Measurements from ENCODE around the gene CERS3. TPM values are rescaled to one million over a fixed set of nuclear protein-coding genes. Genes with fewer than 3 reads are reported as not detected.

CERS3 gene
- polyA plus RNA-seq, 1 experiment, result not detected

DNA sequence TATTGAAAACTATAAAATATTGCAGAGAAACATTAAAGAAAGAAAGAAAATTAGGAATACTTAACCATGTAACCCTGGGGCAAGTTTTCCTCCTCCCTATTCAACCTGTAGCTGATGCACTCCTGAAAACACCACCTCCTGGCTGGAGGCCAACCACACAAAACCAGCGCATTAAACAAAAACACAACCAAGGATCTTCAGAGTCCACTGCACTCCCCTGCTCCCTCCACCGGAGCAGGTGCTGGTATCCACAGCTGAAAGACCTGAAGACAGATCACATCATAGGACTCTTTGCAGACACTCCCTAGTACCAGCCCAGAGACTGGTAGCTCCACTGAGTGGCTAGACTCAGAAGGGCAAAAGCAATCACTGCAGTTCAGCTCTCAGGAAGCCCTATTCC is 173.4 kb downstream of the CERS3 start:
- Histone ChIP-seq H3K27me3 (ENCODE audit: control insufficient read depth, insufficient read depth, low read length) (no peaks in the 10 kb centered on the region), H3K4me3 (ENCODE audit: low read depth, low read length) (no peak overlapping the region), H3K36me3 (ENCODE audit: control insufficient read depth, insufficient read depth, low read length) (no peaks in the 10 kb centered on the region)
- ChIA-PET POLR2A (no interaction called here), CTCF (no interaction called here)
- no peak for TF ChIP-seq CTCF (IDR thresholded peaks at IDR 0.05; ENCODE audit: insufficient read depth, low read depth, low read length)
- no peak for DNase-seq (ENCODE audit: low read depth)

DNA sequence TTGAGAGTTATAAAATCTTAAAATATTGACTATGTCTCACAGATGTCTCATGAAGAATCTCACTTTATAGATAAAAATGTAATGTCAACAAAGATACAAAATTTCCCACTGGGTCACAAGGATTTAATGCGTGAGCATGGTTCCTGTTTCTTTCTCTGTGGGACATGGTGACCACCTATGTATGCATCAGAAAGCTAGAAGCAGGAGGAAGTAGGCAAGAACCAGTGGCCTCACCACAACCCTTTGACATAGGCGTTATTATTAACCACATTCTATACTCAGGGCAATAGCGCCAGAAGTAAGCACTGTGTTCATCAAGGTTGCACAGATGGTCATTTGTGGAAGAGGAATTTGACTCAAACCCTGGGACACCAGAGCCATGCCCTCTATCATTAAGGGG is 175.3 kb downstream of the CERS3 start:
- POLR2A ChIA-PET, result no interaction called here
- no peak for DNase-seq (ENCODE audit: low read depth)
- no peak for TF ChIP-seq CTCF (IDR thresholded peaks at IDR 0.05; ENCODE audit: insufficient read depth, low read depth, low read length)
- H3K4me3 ChIP-seq (ENCODE audit: low read depth, low read length), result no peak overlapping the region
- H3K27me3 ChIP-seq (ENCODE audit: control insufficient read depth, insufficient read depth, low read length), result no peaks in the 10 kb centered on the region
- no peaks in the 10 kb centered on the region for H3K36me3 ChIP-seq (ENCODE audit: control insufficient read depth, insufficient read depth, low read length)
- CTCF ChIA-PET, result no interaction called here

DNA sequence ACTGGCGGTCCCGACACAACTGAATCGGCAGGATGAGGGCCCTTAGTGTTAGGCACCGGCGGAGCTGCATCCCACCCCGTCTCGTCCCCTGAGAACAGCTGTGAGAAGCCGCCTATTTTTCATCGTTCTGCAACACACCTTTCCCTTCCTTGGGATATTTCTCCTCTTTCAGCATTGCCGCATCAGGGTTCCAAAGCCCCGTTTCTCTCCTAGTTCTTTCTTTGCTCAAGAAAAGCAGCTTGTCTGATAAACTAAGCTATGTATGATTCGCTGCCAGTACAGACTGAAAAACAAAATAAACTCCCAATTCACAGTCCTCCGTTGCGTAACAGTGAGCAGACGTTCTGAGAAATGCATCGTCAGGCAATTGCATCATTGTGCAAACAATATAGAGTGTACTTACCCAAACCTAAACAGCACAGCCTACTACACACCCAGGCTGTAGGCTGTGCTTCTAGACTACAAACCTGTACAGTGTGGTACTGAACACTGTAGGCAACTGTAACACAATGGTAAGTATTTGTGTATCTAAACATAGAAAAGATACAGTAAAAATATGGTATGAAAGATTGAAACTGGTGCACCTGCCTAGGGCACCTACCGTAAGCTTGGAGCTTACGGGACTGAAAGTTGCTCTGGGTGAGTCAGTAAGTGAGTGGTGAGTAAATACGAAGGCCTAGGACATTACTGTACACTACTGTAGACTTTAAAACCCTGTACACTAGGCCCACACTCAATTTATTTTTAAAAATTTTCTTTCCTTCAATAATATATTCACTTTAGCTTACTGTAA is 178.1 kb downstream of the CERS3 start:
- Histone ChIP-seq H3K27me3 (ENCODE audit: control insufficient read depth, insufficient read depth, low read length) (no peaks in the 10 kb centered on the region), H3K36me3 (ENCODE audit: control insufficient read depth, insufficient read depth, low read length) (no peaks in the 10 kb centered on the region), H3K4me3 (ENCODE audit: low read depth, low read length) (peak overlapping the region; percentile 65)
- ChIA-PET CTCF (interaction anchor here (0.7 to 2.3 kb wide), 17 partner anchors 8 to 909 kb away, joined by 3 to 25 read pairs (median 4); partner anchors contain the start of genes ASB7 and LINS1), POLR2A (no interaction called here)
- no peak for TF ChIP-seq CTCF (IDR thresholded peaks at IDR 0.05; ENCODE audit: insufficient read depth, low read depth, low read length)
- no peak for DNase-seq (ENCODE audit: low read depth)

Small RNA genes lying within 50 kb of the gene (small RNA-seq; reads per million reads assigned to genes)
- gene RNU6-181P (ENCODE audit: insufficient read length, low read depth, low replicate concordance) (not detected), gene RNU6-322P (ENCODE audit: insufficient read length, low read depth, low replicate concordance) (not detected)

Other genes starting within 250 kb of the CERS3 start
- not detected in 2 replicates for gene ADAMTS17, start 187.0 kb downstream of the CERS3 start, polyA plus RNA-seq (2011; rRNA removed)
- gene LINS1, start 73.2 kb upstream of the CERS3 start, polyA plus RNA-seq (2011; rRNA removed), result 5.9 and 7.6 TPM in 2 replicates
- gene ASB7, start 73.6 kb upstream of the CERS3 start, polyA plus RNA-seq (2011; rRNA removed), result 11.2 and 12.2 TPM in 2 replicates

All from BJ (cell line).